H9 (cell line): ENCODE measurements around the gene GLCE. TPM values are rescaled to one million over a fixed set of nuclear protein-coding genes. Genes with fewer than 3 reads are reported as not detected.

Source experiments
- DNase-seq: peaks from one replicate; pipeline ENCODE4 v3.0.0-alpha.2; 2017
- H2AFZ ChIP-seq: one replicate; pipeline ENCODE4 v1.6.1; 2013; ENCODE audit warnings: mild to moderate bottlenecking, low read length, control low read depth, moderate library complexity
- H2AK5ac ChIP-seq: 2 replicates; pipeline ENCODE4 v1.6.1; 2013; ENCODE audit warnings: low read length, control low read depth, mixed read lengths; ENCODE audit not compliant: insufficient read length
- H2BK120ac ChIP-seq: one replicate; pipeline ENCODE4 v1.6.1; 2013; ENCODE audit warnings: low read depth, mild to moderate bottlenecking, low read length, control low read depth, inconsistent platforms; ENCODE audit not compliant: poor library complexity, severe bottlenecking
- H2BK12ac ChIP-seq: 2 replicates; pipeline ENCODE4 v1.6.1; 2013; ENCODE audit warnings: low read length, control low read depth, mixed read lengths, low read depth; ENCODE audit not compliant: insufficient read length
- H2BK15ac ChIP-seq: 2 replicates; pipeline ENCODE4 v1.6.1; 2013; ENCODE audit warnings: low read depth, low read length, control low read depth
- H2BK20ac ChIP-seq: one replicate; pipeline ENCODE4 v1.6.1; 2013; ENCODE audit warnings: low read depth, mild to moderate bottlenecking, low read length, control low read depth, inconsistent platforms; ENCODE audit not compliant: poor library complexity, severe bottlenecking
- H2BK5ac ChIP-seq: 2 replicates; pipeline ENCODE4 v1.6.1; 2013; ENCODE audit warnings: low read length, control low read depth, mixed read lengths; ENCODE audit not compliant: insufficient read length
- H3K14ac ChIP-seq: 2 replicates; pipeline ENCODE4 v1.6.1; 2013; ENCODE audit warnings: low read length, control low read depth; ENCODE audit not compliant: insufficient read depth
- H3K18ac ChIP-seq: 2 replicates; pipeline ENCODE4 v1.6.1; 2013; ENCODE audit warnings: low read depth, mild to moderate bottlenecking, mixed read lengths, low read length, control low read depth; ENCODE audit not compliant: insufficient read length
- H3K23ac ChIP-seq: 2 replicates; pipeline ENCODE4 v1.6.1; 2013; ENCODE audit warnings: low read length, control low read depth, mixed read lengths, low read depth; ENCODE audit not compliant: insufficient read length
- H3K23me2 ChIP-seq: 2 replicates; pipeline ENCODE4 v1.6.1; 2013; ENCODE audit warnings: low read depth, mild to moderate bottlenecking, mixed read lengths, low read length, control low read depth; ENCODE audit not compliant: insufficient read length, poor library complexity, severe bottlenecking
- H3K27ac ChIP-seq: 2 replicates; pipeline ENCODE4 v1.5.1; 2013; ENCODE audit warnings: low read length, control low read depth, mixed read lengths, low read depth; ENCODE audit not compliant: insufficient read length
- H3K27me3 ChIP-seq: 2 replicates; pipeline ENCODE4 v1.6.1; 2013; ENCODE audit warnings: low read length, control low read depth, inconsistent platforms; ENCODE audit not compliant: insufficient read depth
- H3K4ac ChIP-seq: 2 replicates; pipeline ENCODE4 v1.6.1; 2013; ENCODE audit warnings: low read depth, mild to moderate bottlenecking, control low read depth, inconsistent platforms, low read length, moderate library complexity
- H3K4me1 ChIP-seq: 2 replicates; pipeline ENCODE4 v1.6.1; 2013; ENCODE audit warnings: low read length, control low read depth, inconsistent platforms; ENCODE audit not compliant: insufficient read depth
- H3K4me2 ChIP-seq: 2 replicates; pipeline ENCODE4 v1.6.1; 2013; ENCODE audit warnings: low read length, control low read depth, mixed read lengths; ENCODE audit not compliant: insufficient read length, insufficient read depth
- H3K56ac ChIP-seq: 2 replicates; pipeline ENCODE4 v1.6.1; 2013; ENCODE audit warnings: low read depth, mild to moderate bottlenecking, mixed read lengths, low read length, control low read depth; ENCODE audit not compliant: insufficient read length
- H3K79me1 ChIP-seq: 2 replicates; pipeline ENCODE4 v1.6.1; 2013; ENCODE audit warnings: low read depth, mild to moderate bottlenecking, moderate library complexity, low read length, control low read depth, inconsistent platforms; ENCODE audit not compliant: insufficient read depth, poor library complexity, severe bottlenecking
- H3K79me2 ChIP-seq: 2 replicates; pipeline ENCODE4 v1.6.1; 2013; ENCODE audit warnings: low read length, control low read depth, inconsistent platforms; ENCODE audit not compliant: insufficient read depth
- H3K9ac ChIP-seq: 2 replicates; pipeline ENCODE4 v1.6.1; 2013; ENCODE audit warnings: low read length, control low read depth, mixed read lengths; ENCODE audit not compliant: insufficient read length; ENCODE audit errors: extremely low read depth
- H3K9me3 ChIP-seq: one replicate; pipeline ENCODE4 v1.6.1; 2013; ENCODE audit warnings: low read depth, low read length, inconsistent platforms; ENCODE audit not compliant: control insufficient read depth
- H3T11ph ChIP-seq: one replicate; pipeline ENCODE4 v1.6.1; 2013; ENCODE audit warnings: mild to moderate bottlenecking, low read length, control low read depth, inconsistent platforms
- H4K20me1 ChIP-seq: one replicate; pipeline ENCODE4 v1.6.1; 2013; ENCODE audit not compliant: control insufficient read depth, insufficient read length, insufficient read depth
- H4K5ac ChIP-seq: 2 replicates; pipeline ENCODE4 v1.6.1; 2013; ENCODE audit warnings: low read depth, mild to moderate bottlenecking, mixed read lengths, low read length, control low read depth; ENCODE audit not compliant: insufficient read length
- H4K8ac ChIP-seq: replicated peaks from 2 replicates; pipeline ENCODE4 v1.6.1; 2013; ENCODE audit warnings: low read length, control low read depth, mixed read lengths, low read depth; ENCODE audit not compliant: insufficient read length
- H4K91ac ChIP-seq: 2 replicates; pipeline ENCODE4 v1.6.1; 2013; ENCODE audit warnings: low read depth, mild to moderate bottlenecking, moderate library complexity, mixed read lengths, low read length, control low read depth; ENCODE audit not compliant: insufficient read length
- H3K27ac Mint-ChIP-seq, 3 experiments: 2 replicates in 2 of 3; 3 replicates in 1 of 3; pipeline ENCODE4 v1.8.0; 2020 to 2021; ENCODE audit warnings: mixed read lengths in 3 of 3, mild to moderate bottlenecking in 1 of 3, moderate library complexity in 1 of 3
- H3K27me3 Mint-ChIP-seq: 2 replicates; pipeline ENCODE4 v1.8.0; 2021; ENCODE audit warnings: low read depth, mild to moderate bottlenecking, moderate library complexity, mixed read lengths
- H3K36me3 Mint-ChIP-seq, 3 experiments: 2 replicates in 2 of 3; 3 replicates in 1 of 3; pipeline ENCODE4 v1.8.0; 2020 to 2021; ENCODE audit warnings: low read depth in 3 of 3, mixed read lengths in 3 of 3; ENCODE audit not compliant: insufficient read depth in 1 of 3
- H3K4me1 Mint-ChIP-seq, 2 experiments: 2 replicates each; pipeline ENCODE4 v1.8.0; 2020; ENCODE audit warnings: mixed read lengths in 2 of 2
- H3K4me3 Mint-ChIP-seq, 2 experiments: 2 replicates in 1 of 2; 3 replicates in 1 of 2; pipeline ENCODE4 v1.8.0; 2020 to 2021; ENCODE audit warnings: mild to moderate bottlenecking in 2 of 2, mixed read lengths in 2 of 2, moderate library complexity in 1 of 2
- H3K9me3 Mint-ChIP-seq, 2 experiments: 2 replicates in 1 of 2; 3 replicates in 1 of 2; pipeline ENCODE4 v1.8.0; 2020; ENCODE audit warnings: mild to moderate bottlenecking in 2 of 2, mixed read lengths in 2 of 2, moderate library complexity in 1 of 2
- CTCF ChIP-seq: fragments of 200-600 bp; sonication (generic); conservative IDR thresholded peaks from 3 replicates; pipeline ENCODE4 v1.8.0; 2021; ENCODE audit warnings: antibody characterized with exemption, mild to moderate bottlenecking
- WGBS: extraction: QIAGEN DNeasy Blood & Tissue Kit; methylation state at CpG from one replicate; pipeline ENCODE4 v1.1.7; 2013; ENCODE audit warnings: missing lambda C conversion rate, low lambda C conversion rate, mixed read lengths; ENCODE audit not compliant: insufficient read length; ENCODE audit errors: extremely low coverage; 5-methylcytosine and 5-hydroxymethylcytosine counted together
- total RNA-seq: library from RNA; stranded (reverse); gene quantifications from 2 replicates; pipeline ENCODE4 v1.2.1, GENCODE V29; 2021

The GLCE gene
- total RNA-seq, 1 experiment from 2014 or later, result 12.2 TPM

GRCh38 chr15:69308949-69309348 lies 148.5 kb downstream of the GLCE start:
- Mint-ChIP-seq H3K4me3 (no peak overlapping the region), H3K4me1 (peaks cover 16 to 23% of the 10 kb centered on the region in 2 experiments), H3K27me3 (peaks cover 1% of the 10 kb centered on the region; the same call in 1 of the 2 replicates), H3K27ac (no peak overlapping the region; a peak in 1 of 7 replicates), H3K36me3 (peaks cover 0 to 13% (median 8%) of the 10 kb centered on the region in 3 experiments; a peak in 6 of 7 replicates), H3K9me3 (peaks cover 0 to 3% of the 10 kb centered on the region in 2 experiments; a peak in 1 of 5 replicates)
- no peak overlapping the region for H4K91ac ChIP-seq
- no peak overlapping the region for H2BK20ac ChIP-seq
- H3T11ph ChIP-seq, result no peak overlapping the region
- no peak overlapping the region for H3K56ac ChIP-seq
- H3K9ac ChIP-seq, result no peak overlapping the region
- WGBS, result no CpG with 5 or more reads among the region's 5 CpGs
- no peaks in the 10 kb centered on the region for H4K20me1 ChIP-seq
- no peak overlapping the region for H3K4ac ChIP-seq
- no peak overlapping the region for H2AK5ac ChIP-seq
- H3K4me1 ChIP-seq, result peaks cover 6% of the 10 kb centered on the region; the same call in 1 of the 2 replicates
- H3K23me2 ChIP-seq, result no peaks in the 10 kb centered on the region
- H3K23ac ChIP-seq, result no peak overlapping the region
- H3K18ac ChIP-seq, result no peak overlapping the region
- H3K27ac ChIP-seq, result no peak overlapping the region
- H3K27me3 ChIP-seq, result no peaks in the 10 kb centered on the region
- no peak overlapping the region for H2BK15ac ChIP-seq
- no peak for TF ChIP-seq CTCF
- H3K79me2 ChIP-seq, result no peaks in the 10 kb centered on the region
- DNase-seq, result no peak
- no peaks in the 10 kb centered on the region for H3K9me3 ChIP-seq
- H2BK120ac ChIP-seq, result no peak overlapping the region
- H4K5ac ChIP-seq, result no peak overlapping the region
- H2BK12ac ChIP-seq, result no peak overlapping the region
- H3K79me1 ChIP-seq, result no peaks in the 10 kb centered on the region
- H3K14ac ChIP-seq, result no peak overlapping the region
- no peak overlapping the region for H2BK5ac ChIP-seq
- no peak overlapping the region for H2AFZ ChIP-seq
- no peak overlapping the region for H4K8ac ChIP-seq
- no peak overlapping the region for H3K4me2 ChIP-seq
